A549 treated with DMSO at 1 μM for 4 hours (cell line): ENCODE measurements around the gene ZNF561. TPM values are rescaled to one million over a fixed set of nuclear protein-coding genes. Genes with fewer than 3 reads are reported as not detected.

Experiments
- total RNA-seq: library from RNA; stranded (reverse); fragments of 200-300 nt; extraction: Qiagen RNA extraction; gene quantifications from 5 replicates; pipeline ENCODE4 v1.2.3, GENCODE V29; 2022; ENCODE audit warnings: low read depth

ZNF561 gene
- total RNA-seq = 8.2 to 11.6 TPM (median 10.6 TPM) in 5 replicates

GRCh38 chr19:9621156-9622037 lies at the start of gene ZNF561:
Gene ZNF561, minus strand, starts transcription at chr19:9621232. Its CDS starts 1,776 bp downstream, at chr19:9619456.

GRCh38 chr19:9584073-9584833 lies 36.8 kb downstream of the ZNF561 start, which contains the start of gene ZNF121:
Gene ZNF121, minus strand, starts transcription at chr19:9584504. Its CDS starts 16,407 bp downstream, at chr19:9568097.

Other genes with a start within 250 kb of the ZNF561 start
- 3.3 to 4.1 TPM (median 3.8 TPM) in 5 replicates for gene ZNF266, start 185.7 kb downstream of the ZNF561 start, total RNA-seq
- not detected in 5 replicates for gene ZNF560, start 122.6 kb downstream of the ZNF561 start, total RNA-seq
- gene ZNF426, start 82.6 kb downstream of the ZNF561 start, total RNA-seq = 0.90 to 1.5 TPM (median 1.0 TPM) in 5 replicates
- gene ZNF121, start 36.7 kb downstream of the ZNF561 start, total RNA-seq = 3.6 to 4.8 TPM (median 4.1 TPM) in 5 replicates
- 6.7 to 9.0 TPM (median 7.6 TPM) in 5 replicates for gene ZNF562, start 53.9 kb upstream of the ZNF561 start, total RNA-seq
- 0.81 to 2.1 TPM (median 1.2 TPM) in 5 replicates for gene ZNF846, start 147.5 kb upstream of the ZNF561 start, total RNA-seq
- gene FBXL12, start 197.8 kb upstream of the ZNF561 start, total RNA-seq = 12.5 to 13.5 TPM (median 13.1 TPM) in 5 replicates
- gene UBL5, start 206.7 kb upstream of the ZNF561 start, total RNA-seq = 383 to 465 TPM (median 403 TPM) in 5 replicates
- 61.3 to 76.3 TPM (median 72.9 TPM) in 5 replicates for gene PIN1, start 214.1 kb upstream of the ZNF561 start, total RNA-seq